HG02870 (cell line): ENCODE data around the gene FLACC1.

Source experiments
- ATAC-seq: cut with Tn5 transposase; IDR thresholded peaks from one replicate; pipeline ENCODE4 v1.9.1; 2021; ENCODE audit warnings: mild to moderate bottlenecking, moderate library complexity; ENCODE audit not compliant: unreplicated experiment

FLACC1 gene

GRCh38 chr2:201279079-201279478, 78.1 kb downstream of the FLACC1 start:
- ATAC-seq, result no peak

GRCh38 chr2:201276511-201276910, 80.6 kb downstream of the FLACC1 start:
- ATAC-seq, result no peak

- no peak for ATAC-seq
These were observed 81.2 kb downstream of the FLACC1 start for GRCh38 chr2:201275990-201276389.

- no peak for ATAC-seq
These were observed 82.1 kb downstream of the FLACC1 start for GRCh38 chr2:201275069-201275468.

GRCh38 chr2:201273330-201273983, 83.7 kb downstream of the FLACC1 start:
- ATAC-seq, result no peak

- no peak for ATAC-seq
These were observed 85.2 kb downstream of the FLACC1 start for GRCh38 chr2:201271917-201272316.

- ATAC-seq, result no peak
These were observed 86.7 kb downstream of the FLACC1 start for GRCh38 chr2:201270293-201271001.

GRCh38 chr2:201269764-201270163, 87.4 kb downstream of the FLACC1 start:
- ATAC-seq, result no peak

- ATAC-seq, result no peak
These were observed 89.7 kb downstream of the FLACC1 start for GRCh38 chr2:201267278-201268030.

GRCh38 chr2:201266629-201267028, 90.5 kb downstream of the FLACC1 start:
- no peak for ATAC-seq

- ATAC-seq, result no peak
These were observed 92.5 kb downstream of the FLACC1 start for GRCh38 chr2:201264472-201265173.

- no peak for ATAC-seq
These were observed 93.4 kb downstream of the FLACC1 start for GRCh38 chr2:201263779-201264178.

GRCh38 chr2:201262718-201263117, 94.4 kb downstream of the FLACC1 start:
- no peak for ATAC-seq

GRCh38 chr2:201261906-201262305, 95.2 kb downstream of the FLACC1 start:
- no peak for ATAC-seq

- ATAC-seq, result no peak
These were observed 95.7 kb downstream of the FLACC1 start for GRCh38 chr2:201261471-201261870.

GRCh38 chr2:201260302-201260800, 96.8 kb downstream of the FLACC1 start, which contains the start of gene CASP8:
Gene CASP8 (plus strand): TSS chr2:201260536. CDS start chr2:201266487, 5,951 bp downstream.
- ATAC-seq, result no peak

- ATAC-seq, result no peak
These were observed 98.2 kb downstream of the FLACC1 start for GRCh38 chr2:201258666-201259615.

GRCh38 chr2:201257956-201258665, 99.0 kb downstream of the FLACC1 start:
- ATAC-seq, result peak; percentile 56

- ATAC-seq, result peak; percentile 54
These were observed 99.7 kb downstream of the FLACC1 start for GRCh38 chr2:201257381-201257955.
